Lung (tissue), 12 donors: ENCODE data around the gene PPFIA3. TPM values are rescaled to one million over a fixed set of nuclear protein-coding genes. Genes with fewer than 3 reads are reported as not detected.
"Not testable (repeated sequence)": the region's sequence is repeated elsewhere in the genome, so short reads cannot be mapped to it uniquely, and the experiment has no call there.

ENCODE experiments used
- ATAC-seq: fragments of 200-7000 bp; cut with Tn5 transposase; one replicate; pipeline ENCODE4 v1.9.1; 2020; ENCODE audit warnings: moderate number of reproducible peaks; ENCODE audit not compliant: insufficient read depth, low FRiP score
- DNase-seq, 3 donors: peaks; one replicate each; pipeline ENCODE4 v3.0.0-alpha.2; 2013 to 2017
- H3K27ac ChIP-seq, 2 donors: one replicate each; pipeline ENCODE4 v1.5.1; 2013; ENCODE audit warnings: mild to moderate bottlenecking in 2 of 2, moderate library complexity in 2 of 2, control low read depth in 1 of 2, inconsistent platforms in 1 of 2, low read depth in 1 of 2, low read length in 1 of 2
- H3K27me3 ChIP-seq, 3 donors: one replicate each; pipeline ENCODE4 v1.5.1; 2013; ENCODE audit warnings: low read length in 2 of 3; ENCODE audit not compliant: control insufficient read depth in 3 of 3, insufficient read depth in 3 of 3
- H3K36me3 ChIP-seq, 4 donors: one replicate each; pipeline ENCODE4 v1.5.1; 2013; ENCODE audit warnings: low read length in 4 of 4, mild to moderate bottlenecking in 1 of 4, moderate library complexity in 1 of 4; ENCODE audit not compliant: control insufficient read depth in 4 of 4, insufficient read depth in 4 of 4
- H3K4me1 ChIP-seq, 5 donors: one replicate each; pipeline ENCODE4 v1.5.1; 2013; ENCODE audit warnings: low read length in 5 of 5, mild to moderate bottlenecking in 2 of 5, moderate library complexity in 1 of 5; ENCODE audit not compliant: control insufficient read depth in 5 of 5, insufficient read depth in 5 of 5
- H3K4me3 ChIP-seq: one replicate; pipeline ENCODE4 v1.5.1; 2013; ENCODE audit warnings: mild to moderate bottlenecking, control low read depth, moderate library complexity
- H3K9ac ChIP-seq, 2 donors: one replicate each; pipeline ENCODE4 v1.5.1; 2013; ENCODE audit warnings: low read length in 2 of 2, control low read depth in 1 of 2; ENCODE audit not compliant: insufficient read depth in 1 of 2
- H3K9me3 ChIP-seq, 4 donors: one replicate each; pipeline ENCODE4 v1.5.1; 2013; ENCODE audit warnings: low read length in 3 of 4, mild to moderate bottlenecking in 1 of 4, moderate library complexity in 1 of 4; ENCODE audit not compliant: control insufficient read depth in 4 of 4, insufficient read depth in 3 of 4
- CTCF ChIP-seq: IDR thresholded peaks from 2 replicates; pipeline ENCODE4 v1.5.1; 2012; ENCODE audit warnings: mild to moderate bottlenecking; ENCODE audit errors: control extremely low read depth, extremely low read depth
- WGBS, 2 donors: extraction: QIAGEN DNeasy Blood & Tissue Kit; methylation state at CpG; one replicate each; pipeline ENCODE4 v1.1.7; 2013; 5-methylcytosine and 5-hydroxymethylcytosine counted together
- polyA plus RNA-seq, 2 donors: library from polyadenylated mRNA; stranded (reverse); fragments of 200-250 nt; gene quantifications; one replicate each; pipeline ENCODE4 v1.2.1, GENCODE V29; 2013
- total RNA-seq, 2 donors: library from RNA; depleted of rRNA in 1 of 2; stranded (reverse); fragments of >200 nt in 1 of 2; gene quantifications; one replicate each; pipeline ENCODE4 v1.2.1, GENCODE V29; 2014 to 2021
- donor health status: control.
- donor health status: control.
- donor health status: Bipolar disorder and iron deficiency.
- donor health status: healthy.
- donor health status: DM: yes; HTN: yes; CAD: no.

Gene PPFIA3
- total and polyA plus RNA-seq, 4 donors, result 3.0 to 10.6 (median 8.6) TPM

DNA sequence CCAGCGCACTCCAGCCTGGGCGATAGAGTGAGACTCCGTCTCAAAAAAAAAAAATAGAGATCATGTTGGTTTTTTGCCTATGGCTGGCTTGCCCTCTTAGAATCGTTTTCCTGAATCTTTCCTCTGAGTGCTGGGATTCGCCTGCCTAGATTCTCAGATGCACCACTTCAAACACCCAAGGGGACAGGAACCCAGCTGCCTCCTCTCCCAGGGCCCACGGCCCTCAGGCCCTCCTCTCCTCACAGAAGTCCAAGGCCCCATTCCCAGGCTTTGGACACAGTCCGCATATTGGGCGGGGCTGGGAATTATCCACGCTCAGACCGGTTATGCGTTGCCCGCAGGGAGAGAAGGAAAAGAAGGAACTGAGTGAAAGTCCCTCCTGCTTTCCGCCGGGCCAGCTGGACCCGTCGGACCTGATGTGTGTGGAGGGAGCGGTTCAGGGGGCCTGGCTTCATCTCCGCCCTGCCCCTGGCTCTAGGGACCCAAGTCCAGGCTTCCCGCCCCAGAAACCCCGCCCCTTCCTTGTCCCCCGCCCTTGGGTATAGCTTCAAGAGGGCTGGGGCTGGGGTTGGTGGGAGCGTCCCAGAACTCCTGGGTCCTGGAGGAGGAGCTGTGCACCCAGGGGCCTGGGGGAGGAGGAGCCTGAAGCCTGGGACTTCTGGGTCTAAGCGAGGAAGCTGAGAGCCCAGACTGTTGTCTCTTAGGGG, 5.8 kb downstream of the PPFIA3 start:
- WGBS, 2 donors, result 48 to 63% methylated on average over 23 of the region's 23 CpGs

GRCh38 chr19:49126575-49126974, 7.2 kb downstream of the PPFIA3 start:
- no peak for DNase-seq
- H3K4me1 ChIP-seq, result peaks cover 0 to 6% (median 3%) of the 10 kb centered on the region in 5 donors
- 81 to 82% methylated on average over 4 of the region's 4 CpGs for WGBS, 2 donors
- no peaks in the 10 kb centered on the region for H3K36me3 ChIP-seq
- H3K27ac ChIP-seq, result no peak overlapping the region
- H3K9me3 ChIP-seq, result no peaks in the 10 kb centered on the region
- no peak for TF ChIP-seq CTCF
- H3K9ac ChIP-seq, result no peak overlapping the region
- peaks cover 0 to 2% (median 0%) of the 10 kb centered on the region in 3 donors for H3K27me3 ChIP-seq
- no peak overlapping the region for H3K4me3 ChIP-seq
- no peak for ATAC-seq

More for the DNA sequence above, 5.8 kb downstream of the PPFIA3 start:
- ATAC-seq, result no peak
- no peak overlapping the region for H3K27ac ChIP-seq
- no peaks in the 10 kb centered on the region for H3K9me3 ChIP-seq
- H3K4me3 ChIP-seq, result no peak overlapping the region
- no peak for TF ChIP-seq CTCF
- H3K36me3 ChIP-seq, result no peaks in the 10 kb centered on the region
- DNase-seq, result no peak
- peaks cover 0 to 6% (median 3%) of the 10 kb centered on the region in 5 donors for H3K4me1 ChIP-seq
- H3K27me3 ChIP-seq, result peaks cover 0 to 12% (median 0%) of the 10 kb centered on the region in 3 donors
- H3K9ac ChIP-seq, result no peak overlapping the region

GRCh38 chr19:49127225-49127624, 7.9 kb downstream of the PPFIA3 start:
- not testable (repeated sequence) for H3K9ac ChIP-seq, H3K27me3 ChIP-seq, H3K27ac ChIP-seq, H3K4me1 ChIP-seq, H3K4me3 ChIP-seq, DNase-seq, H3K36me3 ChIP-seq, ATAC-seq, H3K9me3 ChIP-seq
- 95 to 97% methylated on average over 12 of the region's 12 CpGs for WGBS, 2 donors

GRCh38 chr19:49127674-49128544, 8.6 kb downstream of the PPFIA3 start:
- DNase-seq (peak; percentile 98 to 99 (median 98)), ATAC-seq (peak; percentile 97)
- Histone ChIP-seq H3K27me3 (no peaks in the 10 kb centered on the region), H3K27ac (no peak overlapping the region), H3K9ac (no peak overlapping the region), H3K36me3 (no peaks in the 10 kb centered on the region), H3K4me1 (peaks cover 0 to 6% (median 3%) of the 10 kb centered on the region in 5 donors), H3K4me3 (peak overlapping the region; percentile 4), H3K9me3 (no peaks in the 10 kb centered on the region)
- 3 to 4% methylated on average over 62 to 63 of the region's 63 CpGs for WGBS, 2 donors
- no peak for TF ChIP-seq CTCF
